CD8-positive, alpha-beta memory T cell (primary cell): Measurements from ENCODE around the gene RIMS3. TPM values are rescaled to one million over a fixed set of nuclear protein-coding genes. Genes with fewer than 3 reads are reported as not detected.

Experiments
- CTCF ChIA-PET: fragments of 350-600 bp; sonication (Branson Sonifier 250); formaldehyde crosslinking; loops from one replicate; lab custom pipeline; 2021; ENCODE audit warnings: antibody characterized with exemption; lab: Charles Lee
- POLR2A ChIA-PET: fragments of 350-600 bp; sonication (Branson Sonifier 250); formaldehyde crosslinking; loops from one replicate; lab custom pipeline; 2021; ENCODE audit warnings: antibody characterized with exemption; lab: Charles Lee
- DNase-seq, 5 donors: peaks; one replicate each; pipeline versions ENCODE4 v3.0.0 to v3.0.0-alpha.2; 2020 to 2022; ENCODE audit warnings: mixed read lengths in 1 of 5
- H3K27ac ChIP-seq: one replicate; pipeline ENCODE4 v1.7.0; 2013; ENCODE audit warnings: low read depth, mild to moderate bottlenecking, low read length, moderate library complexity
- H3K27me3 ChIP-seq: 2 replicates; pipeline ENCODE4 v1.7.0; 2013; ENCODE audit warnings: low read length, mild to moderate bottlenecking; ENCODE audit not compliant: insufficient read depth, poor library complexity, severe bottlenecking
- H3K36me3 ChIP-seq: 2 replicates; pipeline ENCODE4 v1.7.0; 2013; ENCODE audit warnings: mild to moderate bottlenecking, low read length, moderate library complexity; ENCODE audit not compliant: insufficient read depth
- H3K4me1 ChIP-seq: 2 replicates; pipeline ENCODE4 v1.7.0; 2013; ENCODE audit warnings: mild to moderate bottlenecking, low read length, moderate library complexity; ENCODE audit not compliant: insufficient read depth
- H3K4me3 ChIP-seq: 2 replicates; pipeline ENCODE4 v1.7.0; 2013; ENCODE audit warnings: mild to moderate bottlenecking, low read length
- H3K9me3 ChIP-seq: 2 replicates; pipeline ENCODE4 v1.7.0; 2013; ENCODE audit warnings: mild to moderate bottlenecking, low read length
- H3K27ac Mint-ChIP-seq, 8 donors: one replicate each; pipeline ENCODE4 v1.8.0; 2020 to 2021; ENCODE audit warnings: mixed read lengths in 8 of 8, mild to moderate bottlenecking in 6 of 8, inconsistent platforms in 3 of 8, moderate library complexity in 3 of 8
- H3K27me3 Mint-ChIP-seq, 2 donors: one replicate each; pipeline ENCODE4 v1.8.0; 2020 to 2021; ENCODE audit warnings: mixed read lengths in 2 of 2, mild to moderate bottlenecking in 1 of 2, moderate library complexity in 1 of 2
- H3K36me3 Mint-ChIP-seq, 3 donors: one replicate each; pipeline ENCODE4 v1.8.0; 2020 to 2021; ENCODE audit warnings: mixed read lengths in 3 of 3, inconsistent platforms in 1 of 3, mild to moderate bottlenecking in 1 of 3
- H3K4me1 Mint-ChIP-seq, 3 donors: one replicate each; pipeline ENCODE4 v1.8.0; 2020 to 2021; ENCODE audit warnings: mixed read lengths in 3 of 3, inconsistent platforms in 1 of 3, mild to moderate bottlenecking in 1 of 3
- H3K4me3 Mint-ChIP-seq, 7 donors: one replicate each; pipeline ENCODE4 v1.8.0; 2020 to 2021; ENCODE audit warnings: mixed read lengths in 7 of 7, mild to moderate bottlenecking in 6 of 7, moderate library complexity in 4 of 7, inconsistent platforms in 2 of 7
- H3K9me3 Mint-ChIP-seq, 5 donors: one replicate each; pipeline ENCODE4 v1.8.0; 2020 to 2022; ENCODE audit warnings: mixed read lengths in 5 of 5, mild to moderate bottlenecking in 3 of 5, moderate library complexity in 2 of 5, inconsistent platforms in 1 of 5
- polyA plus RNA-seq: library from polyadenylated mRNA; unstranded; fragments of 300-500 nt; fragmentation: Illumina TruSeq; gene quantifications from one replicate; pipeline ENCODE4 v1.2.3, GENCODE V29; 2021
- total RNA-seq, 2 experiments: library from RNA; stranded (reverse); gene quantifications; one replicate each; pipeline ENCODE4 v1.2.3, GENCODE V29; 2021

RIMS3 gene
- total and polyA plus RNA-seq, 3 experiments from 2014 or later: 1.4 to 5.4 (median 1.7) TPM

GRCh38 chr1:40699787-40700186 lies 34.3 kb upstream of the RIMS3 start:
- H3K36me3 ChIP-seq: no peaks in the 10 kb centered on the region
- peaks cover 0 to 9% (median 3%) of the 10 kb centered on the region in 3 donors for H3K36me3 Mint-ChIP-seq
- H3K27me3 Mint-ChIP-seq: no peaks in the 10 kb centered on the region
- no peaks in the 10 kb centered on the region for H3K9me3 ChIP-seq
- H3K27ac Mint-ChIP-seq: peak overlapping the region in 7 of 8 donors; percentile 1 to 89 (median 71)
- no peaks in the 10 kb centered on the region for H3K27me3 ChIP-seq
- peak overlapping the region; percentile 28 for H3K27ac ChIP-seq
- peaks cover 69 to 88% (median 82%) of the 10 kb centered on the region in 3 donors for H3K4me1 Mint-ChIP-seq
- ChIA-PET POLR2A (interaction anchor here (1.0 kb wide), 1 partner anchor 75 kb away, joined by 4 read pairs; no protein-coding TSS in a partner anchor), CTCF (interaction anchor here (1.9 kb wide), 1 partner anchor 75 kb away, joined by 6 read pairs; no protein-coding TSS in a partner anchor)
- peaks cover 60% of the 10 kb centered on the region for H3K4me1 ChIP-seq
- no peak overlapping the region for H3K4me3 ChIP-seq
- no peak for DNase-seq
- H3K4me3 Mint-ChIP-seq: peak overlapping the region in 3 of 7 donors; percentile 26 to 55 (median 41)
- H3K9me3 Mint-ChIP-seq: no peaks in the 10 kb centered on the region

- no peak overlapping the region for H3K4me3 ChIP-seq
- Mint-ChIP-seq H3K36me3 (peaks cover 0 to 14% (median 3%) of the 10 kb centered on the region in 3 donors), H3K4me1 (peaks cover 80 to 92% (median 88%) of the 10 kb centered on the region in 3 donors), H3K4me3 (peak overlapping the region in 6 of 7 donors; percentile 34 to 70 (median 52)), H3K9me3 (no peaks in the 10 kb centered on the region), H3K27me3 (no peaks in the 10 kb centered on the region), H3K27ac (peak overlapping the region in 7 of 8 donors; percentile 6 to 95 (median 79))
- H3K36me3 ChIP-seq: no peaks in the 10 kb centered on the region
- H3K27me3 ChIP-seq: no peaks in the 10 kb centered on the region
- DNase-seq: no peak
- ChIA-PET POLR2A (no interaction called here), CTCF (no interaction called here)
- peaks cover 77% of the 10 kb centered on the region for H3K4me1 ChIP-seq
- no peak overlapping the region for H3K27ac ChIP-seq
- no peaks in the 10 kb centered on the region for H3K9me3 ChIP-seq
Observed at GRCh38 chr1:40697436-40697835, 32.0 kb upstream of the RIMS3 start.

GRCh38 chr1:40696294-40696693 lies 30.8 kb upstream of the RIMS3 start:
- H3K9me3 ChIP-seq: no peaks in the 10 kb centered on the region
- H3K36me3 ChIP-seq: no peaks in the 10 kb centered on the region
- peak overlapping the region; percentile 17 to 95 (median 73) for H3K27ac Mint-ChIP-seq
- peaks cover 74% of the 10 kb centered on the region for H3K4me1 ChIP-seq
- DNase-seq: no peak
- H3K4me3 Mint-ChIP-seq: peak overlapping the region in 6 of 7 donors; percentile 23 to 72 (median 54)
- ChIA-PET CTCF (no interaction called here), POLR2A (no interaction called here)
- H3K9me3 Mint-ChIP-seq: no peaks in the 10 kb centered on the region
- peaks cover 0 to 25% (median 3%) of the 10 kb centered on the region in 3 donors for H3K36me3 Mint-ChIP-seq
- H3K4me3 ChIP-seq: no peak overlapping the region
- peaks cover 77 to 91% (median 86%) of the 10 kb centered on the region in 3 donors for H3K4me1 Mint-ChIP-seq
- H3K27me3 ChIP-seq: no peaks in the 10 kb centered on the region
- peak overlapping the region; percentile 7 for H3K27ac ChIP-seq
- H3K27me3 Mint-ChIP-seq: peaks cover 0 to 3% of the 10 kb centered on the region in 2 donors

GRCh38 chr1:40694353-40694874 lies 28.9 kb upstream of the RIMS3 start:
- Histone ChIP-seq H3K27me3 (no peaks in the 10 kb centered on the region), H3K27ac (no peak overlapping the region), H3K9me3 (no peaks in the 10 kb centered on the region), H3K36me3 (no peaks in the 10 kb centered on the region), H3K4me1 (peaks cover 67% of the 10 kb centered on the region), H3K4me3 (no peak overlapping the region)
- ChIA-PET POLR2A (no interaction called here), CTCF (interaction anchor here (1.6 kb wide), 1 partner anchor 28 kb away, joined by 3 read pairs; no protein-coding TSS in a partner anchor)
- Mint-ChIP-seq H3K27me3 (peaks cover 0 to 3% of the 10 kb centered on the region in 2 donors), H3K36me3 (peaks cover 0 to 29% (median 3%) of the 10 kb centered on the region in 3 donors), H3K27ac (peak overlapping the region; percentile 85 to 100 (median 96)), H3K4me3 (peak overlapping the region; percentile 46 to 99 (median 90)), H3K4me1 (peaks cover 74 to 93% (median 85%) of the 10 kb centered on the region in 3 donors), H3K9me3 (no peaks in the 10 kb centered on the region)
- no peak for DNase-seq

DNA sequence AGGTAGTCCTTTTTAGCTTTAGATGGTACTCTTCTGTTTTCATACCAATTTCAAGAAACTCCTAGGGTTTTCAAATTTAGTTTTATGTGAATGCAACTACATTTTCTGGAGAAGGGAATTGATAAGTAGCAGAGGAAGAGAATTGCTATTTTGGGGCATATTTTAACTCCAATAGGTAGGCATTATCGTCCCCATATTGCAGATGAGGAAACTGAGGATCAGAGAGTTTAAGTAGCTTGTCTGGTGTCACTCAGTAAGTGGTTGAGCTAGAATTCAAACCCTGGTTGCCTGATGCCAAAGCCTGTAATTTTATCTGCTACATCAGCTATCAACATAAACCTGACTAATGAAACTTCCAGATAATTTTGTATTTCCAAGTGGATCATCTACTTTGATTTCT lies 27.9 kb upstream of the RIMS3 start:
- no peak for DNase-seq
- Histone ChIP-seq H3K27ac (peak overlapping the region; percentile 97), H3K27me3 (no peaks in the 10 kb centered on the region), H3K36me3 (no peaks in the 10 kb centered on the region), H3K4me1 (peaks cover 57% of the 10 kb centered on the region), H3K4me3 (peak overlapping the region; percentile 94), H3K9me3 (no peaks in the 10 kb centered on the region)
- Mint-ChIP-seq H3K27ac (peak overlapping the region; percentile 86 to 100 (median 96)), H3K4me1 (peaks cover 68 to 86% (median 82%) of the 10 kb centered on the region in 3 donors), H3K27me3 (peaks cover 0 to 3% of the 10 kb centered on the region in 2 donors), H3K9me3 (no peaks in the 10 kb centered on the region), H3K36me3 (peaks cover 0 to 29% (median 3%) of the 10 kb centered on the region in 3 donors), H3K4me3 (peak overlapping the region; percentile 36 to 99 (median 92))
- CTCF ChIA-PET: interaction anchor here (1.5 to 1.6 kb wide), 2 partner anchors 10 to 29 kb away, joined by 3 to 4 read pairs; no protein-coding TSS in a partner anchor
- POLR2A ChIA-PET: interaction anchor here (0.6 kb wide), 1 partner anchor 22 kb away, joined by 3 read pairs; no protein-coding TSS in a partner anchor

DNA sequence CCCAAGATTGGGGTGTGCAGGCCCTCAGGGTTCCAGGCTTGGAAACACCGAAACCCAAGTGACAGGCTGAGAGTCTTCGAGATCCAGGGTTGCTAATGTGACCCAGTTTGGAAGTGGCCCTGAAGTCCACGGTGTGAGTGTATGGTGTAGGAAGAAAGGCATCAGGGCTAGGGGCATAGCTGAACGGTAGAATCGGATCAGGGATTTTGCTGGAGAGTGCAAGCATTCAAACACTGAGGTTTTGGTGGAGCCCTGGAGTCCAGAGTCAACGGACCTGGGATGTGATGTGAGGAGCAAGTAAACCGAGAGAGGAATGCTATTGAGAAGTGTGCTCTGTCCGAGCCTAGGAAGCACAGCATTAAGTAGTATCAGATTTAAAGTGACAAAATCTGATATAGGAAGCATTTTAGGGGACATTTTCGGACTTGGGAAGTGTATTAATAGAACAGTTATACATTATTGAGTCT lies 27.0 kb upstream of the RIMS3 start:
- peak overlapping the region; percentile 90 to 100 (median 93) for H3K4me3 Mint-ChIP-seq
- CTCF ChIA-PET: interaction anchor here (1.4 to 2.5 kb wide), 6 partner anchors 9 to 170 kb away, joined by 3 to 10 read pairs (median 4); no protein-coding TSS in a partner anchor

DNA sequence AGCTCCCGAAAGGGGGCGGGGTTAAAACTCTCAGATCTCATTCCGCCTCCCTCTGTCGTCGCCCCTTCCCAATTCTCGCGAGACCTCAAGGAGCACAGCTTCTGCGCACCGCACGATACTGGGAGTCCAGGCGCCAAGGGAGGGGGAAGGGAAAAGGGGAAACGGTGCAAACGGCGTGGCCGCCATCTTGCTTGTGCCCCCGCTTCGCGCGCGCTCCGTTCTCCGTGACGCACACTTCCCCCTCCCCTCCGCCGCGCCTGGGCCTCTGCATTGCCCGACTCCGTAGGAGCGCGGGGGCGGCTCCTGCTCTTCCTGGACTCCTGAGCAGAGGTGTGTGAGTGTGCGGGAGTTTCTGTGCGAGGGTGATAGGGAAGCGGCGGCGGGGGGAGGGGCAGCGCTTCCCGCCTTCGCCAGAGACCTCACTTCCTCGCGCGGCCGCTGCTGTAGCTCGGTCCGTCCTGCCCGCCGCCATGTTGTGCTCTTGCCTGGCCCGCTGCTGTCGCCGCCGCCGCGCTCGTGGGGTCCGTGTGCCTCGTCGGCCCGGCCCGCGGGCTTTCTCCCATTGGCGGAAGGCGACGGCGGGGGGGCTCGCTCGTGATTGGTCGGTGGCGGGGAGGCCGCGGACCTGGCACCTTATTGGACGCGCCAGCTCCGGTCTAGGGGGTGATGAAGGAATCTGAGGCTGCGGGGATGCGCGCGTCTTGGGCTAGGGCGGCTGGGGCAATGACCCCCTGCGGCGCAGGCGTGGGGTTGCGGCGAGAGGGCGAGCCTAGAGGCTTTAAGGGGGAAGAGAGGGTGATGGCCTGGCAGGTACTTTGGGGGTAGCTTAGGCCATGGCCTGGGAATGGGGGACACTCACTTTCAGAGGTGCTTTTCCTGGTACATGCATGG lies 26.3 kb upstream of the RIMS3 start, which contains the start of gene NFYC:
Gene NFYC (plus strand): TSS at position 167 of the 891 bp plus-strand sequence. CDS start 47,140 bp downstream, outside the sequence.
- Mint-ChIP-seq H3K4me3 (peak within 1 kb of the TSS; percentile 90 to 100 (median 93)), H3K27ac (peak within 1 kb of the TSS; percentile 92 to 100 (median 97)), H3K36me3 (peaks cover 8 to 33% (median 9%) of the 10 kb centered on the region in 3 donors), H3K9me3 (no peaks in the 10 kb centered on the region), H3K27me3 (peaks cover 0 to 5% of the 10 kb centered on the region in 2 donors), H3K4me1 (peaks cover 59 to 74% (median 71%) of the 10 kb centered on the region in 3 donors)
- no peaks in the 10 kb centered on the region for H3K9me3 ChIP-seq
- H3K27me3 ChIP-seq: no peaks in the 10 kb centered on the region
- H3K36me3 ChIP-seq: no peaks in the 10 kb centered on the region
- ChIA-PET CTCF (interaction anchor here (0.8 to 2.5 kb wide), 12 partner anchors 8 to 288 kb away, joined by 3 to 10 read pairs (median 4); partner anchors contain the start of gene CTPS1), POLR2A (interaction anchor here (0.6 to 2.9 kb wide), 21 partner anchors 9 to 288 kb away, joined by 3 to 23 read pairs (median 4); partner anchors contain the start of genes CITED4, CTPS1, RIMS3 and ZFP69)
- peak; percentile 89 to 97 (median 94) for DNase-seq
- peak within 1 kb of the TSS; percentile 94 for H3K4me3 ChIP-seq
- peaks cover 41% of the 10 kb centered on the region for H3K4me1 ChIP-seq
- peak within 1 kb of the TSS; percentile 97 for H3K27ac ChIP-seq

More for the DNA sequence above, 27.0 kb upstream of the RIMS3 start:
- peaks cover 3 to 30% (median 6%) of the 10 kb centered on the region in 3 donors for H3K36me3 Mint-ChIP-seq
- DNase-seq: no peak
- peaks cover 0 to 5% of the 10 kb centered on the region in 2 donors for H3K27me3 Mint-ChIP-seq
- H3K4me1 Mint-ChIP-seq: peaks cover 66 to 81% (median 78%) of the 10 kb centered on the region in 3 donors
- Histone ChIP-seq H3K9me3 (no peaks in the 10 kb centered on the region), H3K4me1 (peaks cover 48% of the 10 kb centered on the region), H3K27me3 (no peaks in the 10 kb centered on the region), H3K4me3 (peak overlapping the region; percentile 94), H3K27ac (peak overlapping the region; percentile 97), H3K36me3 (no peaks in the 10 kb centered on the region)
- H3K9me3 Mint-ChIP-seq: no peaks in the 10 kb centered on the region
- POLR2A ChIA-PET: interaction anchor here (0.6 to 2.9 kb wide), 12 partner anchors 8 to 288 kb away, joined by 3 to 23 read pairs (median 4); partner anchors contain the start of genes CITED4, RIMS3 and ZFP69
- H3K27ac Mint-ChIP-seq: peak overlapping the region; percentile 92 to 100 (median 97)
